ENCODE data around the gene FOXP1. TPM values are rescaled to one million over a fixed set of nuclear protein-coding genes. Genes with fewer than 3 reads are reported as not detected.

FOXP1 gene
- total and polyA plus RNA-seq, 2 of the 13 experiments (the other 11 are each of a cell fraction or from before 2014, with no cell fraction given) = 40.4 to 59.0 TPM

DNA sequence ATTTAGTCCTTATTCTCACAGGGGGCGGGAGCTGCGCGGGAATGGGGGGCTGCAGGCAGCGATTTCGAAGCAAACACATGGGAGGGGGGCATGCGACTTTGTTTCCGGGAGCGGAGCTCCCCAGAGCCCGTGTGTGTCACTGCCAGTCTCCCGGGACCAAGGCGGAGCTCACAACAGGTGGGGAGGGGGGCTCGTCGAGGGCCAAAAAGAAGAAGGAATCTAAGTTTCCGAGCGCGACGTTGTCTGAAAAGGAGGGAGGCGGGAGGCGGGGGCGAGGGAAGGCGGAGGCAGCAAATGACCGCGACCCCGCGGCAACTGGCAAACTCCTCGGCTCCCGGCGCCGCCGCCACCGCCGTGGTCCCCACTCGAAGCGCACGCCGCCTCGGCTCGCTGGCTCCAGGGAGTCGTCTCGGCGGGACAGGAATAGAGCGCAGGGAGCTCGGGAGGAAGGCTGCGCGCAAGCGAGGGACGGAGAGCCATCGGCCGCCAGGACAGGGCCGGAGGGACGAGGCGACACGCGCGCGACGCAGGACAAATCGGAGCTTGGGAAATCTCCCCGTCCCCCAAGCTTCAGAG lies 1.4 kb downstream of the FOXP1 start (continued):
- TF ChIP-seq, protein P1, sequence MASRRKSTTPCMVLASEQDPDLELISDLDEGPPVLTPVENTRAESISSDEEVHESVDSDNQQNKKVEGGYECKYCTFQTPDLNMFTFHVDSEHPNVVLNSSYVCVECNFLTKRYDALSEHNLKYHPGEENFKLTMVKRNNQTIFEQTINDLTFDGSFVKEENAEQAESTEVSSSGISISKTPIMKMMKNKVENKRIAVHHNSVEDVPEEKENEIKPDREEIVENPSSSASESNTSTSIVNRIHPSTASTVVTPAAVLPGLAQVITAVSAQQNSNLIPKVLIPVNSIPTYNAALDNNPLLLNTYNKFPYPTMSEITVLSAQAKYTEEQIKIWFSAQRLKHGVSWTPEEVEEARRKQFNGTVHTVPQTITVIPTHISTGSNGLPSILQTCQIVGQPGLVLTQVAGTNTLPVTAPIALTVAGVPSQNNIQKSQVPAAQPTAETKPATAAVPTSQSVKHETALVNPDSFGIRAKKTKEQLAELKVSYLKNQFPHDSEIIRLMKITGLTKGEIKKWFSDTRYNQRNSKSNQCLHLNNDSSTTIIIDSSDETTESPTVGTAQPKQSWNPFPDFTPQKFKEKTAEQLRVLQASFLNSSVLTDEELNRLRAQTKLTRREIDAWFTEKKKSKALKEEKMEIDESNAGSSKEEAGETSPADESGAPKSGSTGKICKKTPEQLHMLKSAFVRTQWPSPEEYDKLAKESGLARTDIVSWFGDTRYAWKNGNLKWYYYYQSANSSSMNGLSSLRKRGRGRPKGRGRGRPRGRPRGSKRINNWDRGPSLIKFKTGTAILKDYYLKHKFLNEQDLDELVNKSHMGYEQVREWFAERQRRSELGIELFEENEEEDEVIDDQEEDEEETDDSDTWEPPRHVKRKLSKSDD (CRISPR knock-in tag; IDR thresholded peaks at IDR 0.05; ENCODE audit: low read depth) = no peak
- no peak for TF ChIP-seq NFE2 (CRISPR knock-in tag; IDR thresholded peaks at IDR 0.05)
- no peak for TF ChIP-seq ZNF160 (CRISPR knock-in tag; IDR thresholded peaks at IDR 0.05)
- TF ChIP-seq CBX1 (IDR thresholded peaks at IDR 0.05; ENCODE audit: low read depth) = no peak
- no peak for TF ChIP-seq TOE1 (CRISPR knock-in tag; IDR thresholded peaks at IDR 0.05)
- no peak for TF ChIP-seq RXRB (CRISPR knock-in tag; IDR thresholded peaks at IDR 0.05; ENCODE audit: borderline replicate concordance)
- TF ChIP-seq, protein P2, sequence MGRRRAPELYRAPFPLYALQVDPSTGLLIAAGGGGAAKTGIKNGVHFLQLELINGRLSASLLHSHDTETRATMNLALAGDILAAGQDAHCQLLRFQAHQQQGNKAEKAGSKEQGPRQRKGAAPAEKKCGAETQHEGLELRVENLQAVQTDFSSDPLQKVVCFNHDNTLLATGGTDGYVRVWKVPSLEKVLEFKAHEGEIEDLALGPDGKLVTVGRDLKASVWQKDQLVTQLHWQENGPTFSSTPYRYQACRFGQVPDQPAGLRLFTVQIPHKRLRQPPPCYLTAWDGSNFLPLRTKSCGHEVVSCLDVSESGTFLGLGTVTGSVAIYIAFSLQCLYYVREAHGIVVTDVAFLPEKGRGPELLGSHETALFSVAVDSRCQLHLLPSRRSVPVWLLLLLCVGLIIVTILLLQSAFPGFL (CRISPR knock-in tag; IDR thresholded peaks at IDR 0.05) = no peak
- peak; percentile 44 for TF ChIP-seq HNRNPLL (IDR thresholded peaks at IDR 0.05; ENCODE audit: low read depth, low read length, poor library complexity, severe bottlenecking)
- TF ChIP-seq, protein P3, sequence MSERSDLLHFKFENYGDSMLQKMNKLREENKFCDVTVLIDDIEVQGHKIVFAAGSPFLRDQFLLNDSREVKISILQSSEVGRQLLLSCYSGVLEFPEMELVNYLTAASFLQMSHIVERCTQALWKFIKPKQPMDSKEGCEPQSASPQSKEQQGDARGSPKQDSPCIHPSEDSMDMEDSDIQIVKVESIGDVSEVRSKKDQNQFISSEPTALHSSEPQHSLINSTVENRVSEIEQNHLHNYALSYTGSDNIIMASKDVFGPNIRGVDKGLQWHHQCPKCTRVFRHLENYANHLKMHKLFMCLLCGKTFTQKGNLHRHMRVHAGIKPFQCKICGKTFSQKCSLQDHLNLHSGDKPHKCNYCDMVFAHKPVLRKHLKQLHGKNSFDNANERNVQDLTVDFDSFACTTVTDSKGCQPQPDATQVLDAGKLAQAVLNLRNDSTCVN (CRISPR knock-in tag; IDR thresholded peaks at IDR 0.05; ENCODE audit: borderline replicate concordance) = peak; percentile 49; the same call in 1 of the 2 replicates
- TF ChIP-seq CENPX (CRISPR knock-in tag; IDR thresholded peaks at IDR 0.05) = no peak
- TF ChIP-seq TCF12 (IDR thresholded peaks at IDR 0.05) = no peak
- peak; percentile 75 for TF ChIP-seq TCF12 (CRISPR knock-in tag; IDR thresholded peaks at IDR 0.05)
- TF ChIP-seq, protein P4, sequence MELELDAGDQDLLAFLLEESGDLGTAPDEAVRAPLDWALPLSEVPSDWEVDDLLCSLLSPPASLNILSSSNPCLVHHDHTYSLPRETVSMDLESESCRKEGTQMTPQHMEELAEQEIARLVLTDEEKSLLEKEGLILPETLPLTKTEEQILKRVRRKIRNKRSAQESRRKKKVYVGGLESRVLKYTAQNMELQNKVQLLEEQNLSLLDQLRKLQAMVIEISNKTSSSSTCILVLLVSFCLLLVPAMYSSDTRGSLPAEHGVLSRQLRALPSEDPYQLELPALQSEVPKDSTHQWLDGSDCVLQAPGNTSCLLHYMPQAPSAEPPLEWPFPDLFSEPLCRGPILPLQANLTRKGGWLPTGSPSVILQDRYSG (CRISPR knock-in tag; IDR thresholded peaks at IDR 0.05) = no peak
- no peak for TF ChIP-seq ZNF749 (CRISPR knock-in tag; IDR thresholded peaks at IDR 0.05; ENCODE audit: borderline replicate concordance)
- TF ChIP-seq SSRP1 (CRISPR knock-in tag; IDR thresholded peaks at IDR 0.05) = no peak
- TF ChIP-seq, protein P5, sequence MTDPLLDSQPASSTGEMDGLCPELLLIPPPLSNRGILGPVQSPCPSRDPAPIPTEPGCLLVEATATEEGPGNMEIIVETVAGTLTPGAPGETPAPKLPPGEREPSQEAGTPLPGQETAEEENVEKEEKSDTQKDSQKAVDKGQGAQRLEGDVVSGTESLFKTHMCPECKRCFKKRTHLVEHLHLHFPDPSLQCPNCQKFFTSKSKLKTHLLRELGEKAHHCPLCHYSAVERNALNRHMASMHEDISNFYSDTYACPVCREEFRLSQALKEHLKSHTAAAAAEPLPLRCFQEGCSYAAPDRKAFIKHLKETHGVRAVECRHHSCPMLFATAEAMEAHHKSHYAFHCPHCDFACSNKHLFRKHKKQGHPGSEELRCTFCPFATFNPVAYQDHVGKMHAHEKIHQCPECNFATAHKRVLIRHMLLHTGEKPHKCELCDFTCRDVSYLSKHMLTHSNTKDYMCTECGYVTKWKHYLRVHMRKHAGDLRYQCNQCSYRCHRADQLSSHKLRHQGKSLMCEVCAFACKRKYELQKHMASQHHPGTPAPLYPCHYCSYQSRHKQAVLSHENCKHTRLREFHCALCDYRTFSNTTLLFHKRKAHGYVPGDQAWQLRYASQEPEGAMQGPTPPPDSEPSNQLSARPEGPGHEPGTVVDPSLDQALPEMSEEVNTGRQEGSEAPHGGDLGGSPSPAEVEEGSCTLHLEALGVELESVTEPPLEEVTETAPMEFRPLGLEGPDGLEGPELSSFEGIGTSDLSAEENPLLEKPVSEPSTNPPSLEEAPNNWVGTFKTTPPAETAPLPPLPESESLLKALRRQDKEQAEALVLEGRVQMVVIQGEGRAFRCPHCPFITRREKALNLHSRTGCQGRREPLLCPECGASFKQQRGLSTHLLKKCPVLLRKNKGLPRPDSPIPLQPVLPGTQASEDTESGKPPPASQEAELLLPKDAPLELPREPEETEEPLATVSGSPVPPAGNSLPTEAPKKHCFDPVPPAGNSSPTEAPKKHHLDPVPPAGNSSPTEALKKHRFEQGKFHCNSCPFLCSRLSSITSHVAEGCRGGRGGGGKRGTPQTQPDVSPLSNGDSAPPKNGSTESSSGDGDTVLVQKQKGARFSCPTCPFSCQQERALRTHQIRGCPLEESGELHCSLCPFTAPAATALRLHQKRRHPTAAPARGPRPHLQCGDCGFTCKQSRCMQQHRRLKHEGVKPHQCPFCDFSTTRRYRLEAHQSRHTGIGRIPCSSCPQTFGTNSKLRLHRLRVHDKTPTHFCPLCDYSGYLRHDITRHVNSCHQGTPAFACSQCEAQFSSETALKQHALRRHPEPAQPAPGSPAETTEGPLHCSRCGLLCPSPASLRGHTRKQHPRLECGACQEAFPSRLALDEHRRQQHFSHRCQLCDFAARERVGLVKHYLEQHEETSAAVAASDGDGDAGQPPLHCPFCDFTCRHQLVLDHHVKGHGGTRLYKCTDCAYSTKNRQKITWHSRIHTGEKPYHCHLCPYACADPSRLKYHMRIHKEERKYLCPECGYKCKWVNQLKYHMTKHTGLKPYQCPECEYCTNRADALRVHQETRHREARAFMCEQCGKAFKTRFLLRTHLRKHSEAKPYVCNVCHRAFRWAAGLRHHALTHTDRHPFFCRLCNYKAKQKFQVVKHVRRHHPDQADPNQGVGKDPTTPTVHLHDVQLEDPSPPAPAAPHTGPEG (CRISPR knock-in tag; IDR thresholded peaks at IDR 0.05) = no peak
- TF ChIP-seq NFIB (CRISPR knock-in tag; IDR thresholded peaks at IDR 0.05; ENCODE audit: borderline replicate concordance) = no peak
- no peak for TF ChIP-seq TBL1XR1 (IDR thresholded peaks at IDR 0.05; ENCODE audit: borderline replicate concordance, low read length, partially characterized antibody)
